ENCODE data around the gene TNFSF10.
"Not testable (repeated sequence)": the region's sequence is repeated elsewhere in the genome, so short reads cannot be mapped to it uniquely, and the experiment has no call there.

TNFSF10 gene

DNA sequence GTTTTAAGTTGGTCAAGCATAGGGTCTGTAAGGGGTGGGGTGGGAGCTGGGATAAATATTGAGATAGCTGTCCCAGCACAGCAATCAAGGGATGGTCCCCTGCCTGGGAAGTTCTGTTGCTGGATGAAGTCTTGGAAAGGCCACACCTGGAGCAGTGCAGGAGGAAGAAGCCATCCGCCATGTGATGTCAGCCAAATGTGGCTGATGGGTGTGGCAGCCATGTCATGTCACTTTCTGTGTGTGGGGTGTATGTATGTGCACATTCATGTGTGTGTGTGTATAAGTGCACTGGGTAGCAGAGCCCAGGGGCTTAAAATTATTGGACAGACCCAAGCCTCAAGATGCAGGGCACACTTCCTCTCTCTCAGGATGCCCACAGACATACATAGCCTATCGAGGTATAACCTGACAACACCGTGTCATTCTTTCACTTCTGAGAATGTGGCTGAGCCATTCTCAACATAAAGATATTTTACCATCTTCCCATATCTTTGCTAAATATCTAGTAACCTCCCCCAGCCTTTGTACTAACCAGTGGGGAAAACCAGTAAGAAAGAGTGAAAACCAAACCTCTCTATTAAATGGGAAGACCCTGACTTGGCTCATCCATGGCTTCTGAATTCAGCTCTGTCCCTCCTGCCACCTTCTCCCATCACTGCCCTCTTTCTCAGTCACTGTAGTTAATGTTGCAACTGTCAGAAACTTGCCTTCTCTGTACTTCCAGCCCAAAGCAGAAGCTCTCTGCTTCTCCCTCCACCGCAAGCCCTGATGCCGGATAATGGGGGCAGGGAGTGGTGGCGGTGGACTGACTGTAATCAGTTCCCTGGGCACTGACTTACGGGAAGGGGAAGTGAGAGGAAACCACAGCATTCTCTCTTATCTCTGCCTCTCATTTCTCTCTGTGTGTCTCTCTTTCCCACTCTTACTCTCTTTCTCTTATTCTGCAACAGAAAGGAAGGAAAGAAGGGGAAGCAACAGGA, 11.2 kb downstream of the TNFSF10 start:
- no peaks in the 10 kb centered on the region for H3K9me3 ChIP-seq (ENCODE audit: insufficient read depth, low read length)
- no peak overlapping the region for H3K9ac ChIP-seq (ENCODE audit: low read length)
- no peaks in the 10 kb centered on the region for H4K20me1 ChIP-seq (ENCODE audit: insufficient read depth, low read length)
- H2AFZ ChIP-seq (ENCODE audit: low read depth, low read length): no peak overlapping the region
- H3K27ac ChIP-seq (ENCODE audit: low read length): peak overlapping the region; percentile 32
- peak overlapping the region; percentile 53 for H3K4me3 ChIP-seq (ENCODE audit: low read length)
- H3K4me1 ChIP-seq (ENCODE audit: low read length): peaks cover 26% of the 10 kb centered on the region
- no peaks in the 10 kb centered on the region for H3K36me3 ChIP-seq (replicated peaks; ENCODE audit: low read depth, low read length)
- H3K79me2 ChIP-seq (ENCODE audit: low read length): no peaks in the 10 kb centered on the region
- H3K4me2 ChIP-seq (ENCODE audit: low read length): peak overlapping the region; percentile 71
- TF ChIP-seq, protein P1, sequence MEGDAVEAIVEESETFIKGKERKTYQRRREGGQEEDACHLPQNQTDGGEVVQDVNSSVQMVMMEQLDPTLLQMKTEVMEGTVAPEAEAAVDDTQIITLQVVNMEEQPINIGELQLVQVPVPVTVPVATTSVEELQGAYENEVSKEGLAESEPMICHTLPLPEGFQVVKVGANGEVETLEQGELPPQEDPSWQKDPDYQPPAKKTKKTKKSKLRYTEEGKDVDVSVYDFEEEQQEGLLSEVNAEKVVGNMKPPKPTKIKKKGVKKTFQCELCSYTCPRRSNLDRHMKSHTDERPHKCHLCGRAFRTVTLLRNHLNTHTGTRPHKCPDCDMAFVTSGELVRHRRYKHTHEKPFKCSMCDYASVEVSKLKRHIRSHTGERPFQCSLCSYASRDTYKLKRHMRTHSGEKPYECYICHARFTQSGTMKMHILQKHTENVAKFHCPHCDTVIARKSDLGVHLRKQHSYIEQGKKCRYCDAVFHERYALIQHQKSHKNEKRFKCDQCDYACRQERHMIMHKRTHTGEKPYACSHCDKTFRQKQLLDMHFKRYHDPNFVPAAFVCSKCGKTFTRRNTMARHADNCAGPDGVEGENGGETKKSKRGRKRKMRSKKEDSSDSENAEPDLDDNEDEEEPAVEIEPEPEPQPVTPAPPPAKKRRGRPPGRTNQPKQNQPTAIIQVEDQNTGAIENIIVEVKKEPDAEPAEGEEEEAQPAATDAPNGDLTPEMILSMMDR (IDR thresholded peaks at IDR 0.05; ENCODE audit: low read depth, low read length): no peak
- TF ChIP-seq EZH2phosphoT487 (IDR thresholded peaks at IDR 0.05; ENCODE audit: low read depth): no peak
- no peaks in the 10 kb centered on the region for H3K27me3 ChIP-seq (ENCODE audit: low read depth, low read length)

DNA sequence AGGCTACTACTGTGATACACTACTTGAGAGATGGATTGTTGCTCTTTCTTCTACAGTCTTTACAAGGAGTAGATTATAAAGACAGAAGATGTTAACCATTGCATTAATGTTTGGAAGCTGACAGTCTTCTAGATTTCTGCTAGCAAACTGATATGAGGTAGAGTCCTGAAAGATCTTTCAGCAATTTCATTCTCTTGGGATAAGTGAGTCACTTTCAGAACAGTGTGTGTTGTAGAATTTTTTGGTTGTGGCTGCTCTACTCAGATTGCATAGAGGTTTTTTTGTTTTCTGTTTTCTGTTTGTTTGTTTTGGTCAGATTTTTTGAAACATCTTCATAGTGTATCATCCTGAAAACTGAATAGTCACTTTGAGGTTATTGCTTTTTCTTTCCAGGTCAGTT, 17.1 kb downstream of the TNFSF10 start:
- H3K79me2 ChIP-seq (ENCODE audit: low read length): no peaks in the 10 kb centered on the region
- no peaks in the 10 kb centered on the region for H3K36me3 ChIP-seq (replicated peaks; ENCODE audit: low read depth, low read length)
- H3K4me2 ChIP-seq (ENCODE audit: low read length): no peak overlapping the region
- no peak overlapping the region for H3K9ac ChIP-seq (ENCODE audit: low read length)
- H3K9me3 ChIP-seq (ENCODE audit: insufficient read depth, low read length): no peaks in the 10 kb centered on the region
- no peak overlapping the region for H2AFZ ChIP-seq (ENCODE audit: low read depth, low read length)
- no peak for TF ChIP-seq EZH2phosphoT487 (IDR thresholded peaks at IDR 0.05; ENCODE audit: low read depth)
- TF ChIP-seq, protein P1 (IDR thresholded peaks at IDR 0.05; ENCODE audit: low read depth, low read length): no peak
- no peak overlapping the region for H3K4me3 ChIP-seq (ENCODE audit: low read length)
- no peaks in the 10 kb centered on the region for H3K27me3 ChIP-seq (ENCODE audit: low read depth, low read length)
- H4K20me1 ChIP-seq (ENCODE audit: insufficient read depth, low read length): no peaks in the 10 kb centered on the region
- no peaks in the 10 kb centered on the region for H3K4me1 ChIP-seq (ENCODE audit: low read length)
- no peak overlapping the region for H3K27ac ChIP-seq (ENCODE audit: low read length)

DNA sequence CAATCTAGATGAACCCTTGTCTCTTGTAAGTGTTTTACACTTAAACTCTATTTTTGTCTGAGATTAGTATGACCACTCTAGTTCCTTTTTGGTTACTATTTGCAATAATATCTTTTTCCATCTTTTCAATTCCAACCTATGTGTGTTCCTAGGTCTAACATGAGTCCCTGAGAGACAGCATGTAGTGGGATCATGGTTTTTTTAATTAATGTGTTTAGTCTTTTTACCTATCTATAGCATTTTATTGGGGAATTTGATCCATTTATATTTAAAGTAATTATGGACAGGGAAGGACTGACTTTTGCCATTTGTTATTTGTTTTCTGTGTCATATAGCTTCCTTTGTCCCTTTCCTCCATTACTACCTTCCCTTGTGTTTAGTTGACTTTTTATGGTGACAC, 21.7 kb downstream of the TNFSF10 start:
- Histone ChIP-seq H3K4me1 (ENCODE audit: low read length) (no peaks in the 10 kb centered on the region), H4K20me1 (ENCODE audit: insufficient read depth, low read length) (no peaks in the 10 kb centered on the region), H3K4me2 (ENCODE audit: low read length) (no peak overlapping the region), H3K27ac (ENCODE audit: low read length) (no peak overlapping the region), H3K79me2 (ENCODE audit: low read length) (no peaks in the 10 kb centered on the region), H2AFZ (ENCODE audit: low read depth, low read length) (no peak overlapping the region), H3K9ac (ENCODE audit: low read length) (no peak overlapping the region), H3K36me3 (replicated peaks; ENCODE audit: low read depth, low read length) (no peaks in the 10 kb centered on the region), H3K4me3 (ENCODE audit: low read length) (no peak overlapping the region), H3K9me3 (ENCODE audit: insufficient read depth, low read length) (no peaks in the 10 kb centered on the region), H3K27me3 (ENCODE audit: low read depth, low read length) (no peaks in the 10 kb centered on the region)
- TF ChIP-seq EZH2phosphoT487 (IDR thresholded peaks at IDR 0.05; ENCODE audit: low read depth): no peak
- TF ChIP-seq, protein P1 (IDR thresholded peaks at IDR 0.05; ENCODE audit: low read depth, low read length): no peak

DNA sequence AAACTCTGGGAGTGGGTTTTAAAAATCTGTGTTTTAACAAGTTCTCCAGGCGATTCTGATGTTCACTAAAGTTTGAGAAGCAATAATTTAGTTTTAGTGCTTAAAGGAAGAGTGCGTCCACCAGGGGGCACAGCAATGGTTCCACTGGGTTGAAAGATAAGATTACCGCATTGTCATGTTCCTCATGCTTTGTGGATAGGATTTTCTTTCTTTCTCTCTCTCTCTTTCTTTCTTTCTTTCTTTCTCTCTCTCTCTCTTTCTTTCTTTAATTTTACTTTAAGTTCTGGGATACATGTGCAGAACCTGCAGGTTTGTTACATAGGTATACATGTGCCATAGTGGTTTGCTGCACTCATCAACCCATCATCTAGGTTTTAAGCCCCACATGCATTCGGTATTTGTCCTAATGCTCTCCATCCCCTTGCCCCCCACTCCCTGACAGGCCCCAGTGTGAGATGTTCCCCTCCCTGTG, 33.0 kb downstream of the TNFSF10 start:
- H3K9ac ChIP-seq (ENCODE audit: low read length); H3K27ac ChIP-seq (ENCODE audit: low read length); H3K9me3 ChIP-seq (ENCODE audit: insufficient read depth, low read length); H3K79me2 ChIP-seq (ENCODE audit: low read length); H3K36me3 ChIP-seq (replicated peaks; ENCODE audit: low read depth, low read length); H3K4me3 ChIP-seq (ENCODE audit: low read length); H4K20me1 ChIP-seq (ENCODE audit: insufficient read depth, low read length); H2AFZ ChIP-seq (ENCODE audit: low read depth, low read length); H3K4me1 ChIP-seq (ENCODE audit: low read length); H3K4me2 ChIP-seq (ENCODE audit: low read length): not testable (repeated sequence)
- H3K27me3 ChIP-seq (ENCODE audit: low read depth, low read length): peaks cover 20% of the 10 kb centered on the region
- TF ChIP-seq, protein P1 (IDR thresholded peaks at IDR 0.05; ENCODE audit: low read depth, low read length): peak; percentile 70
